ENCODE data around the gene ASPSCR1.
A peak's percentile ranks its signal among the peaks of the same experiment; 100 is the strongest.

Gene ASPSCR1

GRCh38 chr17:82018152-82018988 is 40.9 kb downstream of the ASPSCR1 start:
- Histone ChIP-seq H3K9ac (ENCODE audit: low read length in 2 of 2) (no peak overlapping the region), H3K27ac (ENCODE audit: low read length) (no peak overlapping the region), H3K9me3 (ENCODE audit: control insufficient read depth in 2 of 2, low read length in 2 of 2) (no peaks in the 10 kb centered on the region), H3K4me1 (ENCODE audit: control insufficient read depth, insufficient read depth, low read length) (peaks cover 24% of the 10 kb centered on the region), H3K27me3 (ENCODE audit: control insufficient read depth in 1 of 2, insufficient read depth in 2 of 2, low read length in 2 of 2) (no peaks in the 10 kb centered on the region), H3K36me3 (ENCODE audit: control insufficient read depth in 2 of 2, insufficient read depth in 2 of 2, low read length in 2 of 2) (peaks cover 3 to 5% of the 10 kb centered on the region in 2 donors), H3K4me3 (ENCODE audit: low read length in 2 of 2) (no peak overlapping the region)

- Histone ChIP-seq H3K4me3 (ENCODE audit: low read length in 2 of 2) (no peak overlapping the region), H3K27ac (ENCODE audit: low read length) (no peak overlapping the region), H3K36me3 (ENCODE audit: control insufficient read depth in 2 of 2, insufficient read depth in 2 of 2, low read length in 2 of 2) (peaks cover 3 to 5% of the 10 kb centered on the region in 2 donors), H3K27me3 (ENCODE audit: control insufficient read depth in 1 of 2, insufficient read depth in 2 of 2, low read length in 2 of 2) (no peaks in the 10 kb centered on the region), H3K4me1 (ENCODE audit: control insufficient read depth, insufficient read depth, low read length) (peaks cover 29% of the 10 kb centered on the region), H3K9me3 (ENCODE audit: control insufficient read depth in 2 of 2, low read length in 2 of 2) (no peaks in the 10 kb centered on the region), H3K9ac (ENCODE audit: low read length in 2 of 2) (no peak overlapping the region)
Measured at GRCh38 chr17:82018989-82019689, 41.7 kb downstream of the ASPSCR1 start.

GRCh38 chr17:82019690-82020571 is 42.5 kb downstream of the ASPSCR1 start:
- Histone ChIP-seq H3K9ac (ENCODE audit: low read length in 2 of 2) (no peak overlapping the region), H3K4me1 (ENCODE audit: control insufficient read depth, insufficient read depth, low read length) (peaks cover 35% of the 10 kb centered on the region), H3K36me3 (ENCODE audit: control insufficient read depth in 2 of 2, insufficient read depth in 2 of 2, low read length in 2 of 2) (peaks cover 3 to 5% of the 10 kb centered on the region in 2 donors)

GRCh38 chr17:82020572-82021106 is 43.2 kb downstream of the ASPSCR1 start:
- H3K36me3 ChIP-seq (ENCODE audit: control insufficient read depth in 2 of 2, insufficient read depth in 2 of 2, low read length in 2 of 2) = peaks cover 3 to 5% of the 10 kb centered on the region in 2 donors

More at GRCh38 chr17:82019690-82020571, 42.5 kb downstream of the ASPSCR1 start:
- Histone ChIP-seq H3K27me3 (ENCODE audit: control insufficient read depth in 1 of 2, insufficient read depth in 2 of 2, low read length in 2 of 2) (no peaks in the 10 kb centered on the region), H3K27ac (ENCODE audit: low read length) (no peak overlapping the region), H3K4me3 (ENCODE audit: low read length in 2 of 2) (no peak overlapping the region), H3K9me3 (ENCODE audit: control insufficient read depth in 2 of 2, low read length in 2 of 2) (no peaks in the 10 kb centered on the region)

GRCh38 chr17:82021107-82021899 is 43.9 kb downstream of the ASPSCR1 start:
- peaks cover 37% of the 10 kb centered on the region for H3K4me1 ChIP-seq (ENCODE audit: control insufficient read depth, insufficient read depth, low read length)
- no peaks in the 10 kb centered on the region for H3K9me3 ChIP-seq (ENCODE audit: control insufficient read depth in 2 of 2, low read length in 2 of 2)
- no peaks in the 10 kb centered on the region for H3K27me3 ChIP-seq (ENCODE audit: control insufficient read depth in 1 of 2, insufficient read depth in 2 of 2, low read length in 2 of 2)
- H3K9ac ChIP-seq (ENCODE audit: low read length in 2 of 2) = peak overlapping the region; percentile 80 to 83
- H3K27ac ChIP-seq (ENCODE audit: low read length) = no peak overlapping the region
- peaks cover 3 to 5% of the 10 kb centered on the region in 2 donors for H3K36me3 ChIP-seq (ENCODE audit: control insufficient read depth in 2 of 2, insufficient read depth in 2 of 2, low read length in 2 of 2)
- H3K4me3 ChIP-seq (ENCODE audit: low read length in 2 of 2) = peak overlapping the region; percentile 66 to 85

More at GRCh38 chr17:82020572-82021106, 43.2 kb downstream of the ASPSCR1 start:
- H3K4me1 ChIP-seq (ENCODE audit: control insufficient read depth, insufficient read depth, low read length) = peaks cover 37% of the 10 kb centered on the region
- no peaks in the 10 kb centered on the region for H3K9me3 ChIP-seq (ENCODE audit: control insufficient read depth in 2 of 2, low read length in 2 of 2)
- H3K27ac ChIP-seq (ENCODE audit: low read length) = no peak overlapping the region
- H3K27me3 ChIP-seq (ENCODE audit: control insufficient read depth in 1 of 2, insufficient read depth in 2 of 2, low read length in 2 of 2) = no peaks in the 10 kb centered on the region
- H3K9ac ChIP-seq (ENCODE audit: low read length in 2 of 2) = no peak overlapping the region
- H3K4me3 ChIP-seq (ENCODE audit: low read length in 2 of 2) = no peak overlapping the region

- Histone ChIP-seq H3K9me3 (ENCODE audit: control insufficient read depth in 2 of 2, low read length in 2 of 2) (no peaks in the 10 kb centered on the region), H3K27ac (ENCODE audit: low read length) (no peak overlapping the region), H3K36me3 (ENCODE audit: control insufficient read depth in 2 of 2, insufficient read depth in 2 of 2, low read length in 2 of 2) (peaks cover 3 to 5% of the 10 kb centered on the region in 2 donors), H3K9ac (ENCODE audit: low read length in 2 of 2) (peak overlapping the region; percentile 80 to 83), H3K4me3 (ENCODE audit: low read length in 2 of 2) (peak overlapping the region; percentile 66 to 85), H3K27me3 (ENCODE audit: control insufficient read depth in 1 of 2, insufficient read depth in 2 of 2, low read length in 2 of 2) (no peaks in the 10 kb centered on the region), H3K4me1 (ENCODE audit: control insufficient read depth, insufficient read depth, low read length) (peaks cover 37% of the 10 kb centered on the region)
Measured at GRCh38 chr17:82021900-82022309, 44.5 kb downstream of the ASPSCR1 start.

- Histone ChIP-seq H3K4me3 (ENCODE audit: low read length in 2 of 2) (peak within 1 kb of the TSS; percentile 76 to 85), H3K9ac (ENCODE audit: low read length in 2 of 2) (peak within 1 kb of the TSS; percentile 80 to 83), H3K9me3 (ENCODE audit: control insufficient read depth in 2 of 2, low read length in 2 of 2) (no peaks in the 10 kb centered on the region), H3K27ac (ENCODE audit: low read length) (no peak within 1 kb of the TSS), H3K36me3 (ENCODE audit: control insufficient read depth in 2 of 2, insufficient read depth in 2 of 2, low read length in 2 of 2) (peaks cover 3 to 5% of the 10 kb centered on the region in 2 donors), H3K27me3 (ENCODE audit: control insufficient read depth in 1 of 2, insufficient read depth in 2 of 2, low read length in 2 of 2) (no peaks in the 10 kb centered on the region), H3K4me1 (ENCODE audit: control insufficient read depth, insufficient read depth, low read length) (peaks cover 37% of the 10 kb centered on the region)
Measured at GRCh38 chr17:82022310-82022980, 45.0 kb downstream of the ASPSCR1 start, which contains the start of gene CENPX. Gene CENPX (minus strand): TSS chr17:82022878. CDS start chr17:82022861, 17 bp downstream.

- peaks cover 3 to 5% of the 10 kb centered on the region in 2 donors for H3K36me3 ChIP-seq (ENCODE audit: control insufficient read depth in 2 of 2, insufficient read depth in 2 of 2, low read length in 2 of 2)
- H3K4me1 ChIP-seq (ENCODE audit: control insufficient read depth, insufficient read depth, low read length) = peaks cover 37% of the 10 kb centered on the region
- H3K27ac ChIP-seq (ENCODE audit: low read length) = no peak within 1 kb of the TSS
- H3K9me3 ChIP-seq (ENCODE audit: control insufficient read depth in 2 of 2, low read length in 2 of 2) = no peaks in the 10 kb centered on the region
- H3K9ac ChIP-seq (ENCODE audit: low read length in 2 of 2) = peak within 1 kb of the TSS; percentile 80 to 83
- no peaks in the 10 kb centered on the region for H3K27me3 ChIP-seq (ENCODE audit: control insufficient read depth in 1 of 2, insufficient read depth in 2 of 2, low read length in 2 of 2)
- H3K4me3 ChIP-seq (ENCODE audit: low read length in 2 of 2) = peak within 1 kb of the TSS; percentile 76 to 85
Measured at GRCh38 chr17:82022981-82023446, 45.6 kb downstream of the ASPSCR1 start, which contains the start of gene LRRC45. Gene LRRC45 (plus strand): TSS chr17:82023305. CDS start chr17:82023644, 339 bp downstream.

All from stomach smooth muscle (tissue), 2 donors.